IMR-90 (cell line): ENCODE results near the gene TRIP6. TPM values are rescaled to one million over a fixed set of nuclear protein-coding genes. Genes with fewer than 3 reads are reported as not detected.

Experiments
- CEBPB ChIP-seq: IDR thresholded peaks from 2 replicates; pipeline ENCODE4 v1.6.1; 2012; ENCODE audit warnings: low read depth, low read length, improper control_type of control experiment
- polyA plus RNA-seq, 3 experiments: library from polyadenylated mRNA; depleted of rRNA; stranded (reverse); fragments of >200 nt; gene quantifications; 2 replicates each; pipeline ENCODE4 v1.2.3, GENCODE V29; 2012; ENCODE audit warnings: low replicate concordance in 1 of 3
- total RNA-seq: library from RNA; depleted of rRNA; stranded (reverse); fragments of >200 nt; gene quantifications from 2 replicates; pipeline ENCODE4 v1.2.3, GENCODE V29; 2012
- TF ChIP-seq, protein P1 (sequence below): fragments of 150-350 bp; IDR thresholded peaks from 2 replicates; pipeline ENCODE4 v1.6.1; 2017; ENCODE audit warnings: mild to moderate bottlenecking, antibody characterized with exemption, low read length, low read depth

The TRIP6 gene
- total and polyA plus RNA-seq, 2 of the 4 experiments (the other 2 are of a cell fraction) = 36.4 to 72.3 TPM

DNA sequence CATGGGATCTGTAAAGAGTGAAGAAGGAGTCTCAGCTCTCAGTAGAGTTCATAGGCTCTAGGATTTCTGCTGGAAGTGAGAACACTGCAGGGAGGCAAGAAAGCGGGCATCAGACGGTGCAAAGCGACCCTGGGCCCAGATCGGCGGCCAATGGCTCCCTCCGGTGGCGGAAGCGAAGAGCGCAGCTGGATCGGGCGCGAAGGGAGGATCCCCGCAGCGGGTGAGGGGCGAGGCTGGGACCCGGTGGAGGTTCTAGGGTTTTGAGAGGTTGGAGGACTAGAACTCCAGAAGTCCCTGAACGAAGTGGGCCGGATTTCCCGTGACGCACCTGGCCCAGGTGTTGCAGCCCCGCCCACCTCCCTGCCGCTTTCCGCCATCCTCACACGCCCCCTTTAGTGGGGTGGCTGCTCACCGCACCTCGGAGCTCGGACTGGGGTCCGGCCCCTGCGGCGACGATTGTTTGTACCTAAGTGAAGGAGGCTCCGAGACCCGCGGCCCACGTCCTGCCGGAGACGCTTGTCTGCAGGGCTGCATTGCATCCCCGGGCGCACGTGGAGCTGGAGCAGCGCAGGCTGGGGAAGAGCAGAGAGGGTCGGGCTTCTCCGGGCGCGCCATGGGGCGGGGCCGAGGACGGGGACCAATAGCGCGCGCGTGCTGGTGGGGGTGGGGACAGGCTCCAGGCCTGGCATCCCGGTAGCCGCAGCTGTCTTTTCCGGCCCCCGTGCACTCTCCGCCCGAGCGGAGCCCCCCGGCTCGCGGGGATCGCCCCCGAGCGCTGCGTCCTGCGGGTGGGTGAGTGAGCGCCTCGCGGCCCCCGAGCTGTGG lies 14.9 kb upstream of the TRIP6 start, which contains the start of gene SLC12A9 (continued):
- TF ChIP-seq CEBPB = no peak
- TF ChIP-seq, protein P1, sequence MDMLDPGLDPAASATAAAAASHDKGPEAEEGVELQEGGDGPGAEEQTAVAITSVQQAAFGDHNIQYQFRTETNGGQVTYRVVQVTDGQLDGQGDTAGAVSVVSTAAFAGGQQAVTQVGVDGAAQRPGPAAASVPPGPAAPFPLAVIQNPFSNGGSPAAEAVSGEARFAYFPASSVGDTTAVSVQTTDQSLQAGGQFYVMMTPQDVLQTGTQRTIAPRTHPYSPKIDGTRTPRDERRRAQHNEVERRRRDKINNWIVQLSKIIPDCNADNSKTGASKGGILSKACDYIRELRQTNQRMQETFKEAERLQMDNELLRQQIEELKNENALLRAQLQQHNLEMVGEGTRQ = peak; percentile 70
